Middle frontal gyrus (tissue), 1 donor: ENCODE measurements around the gene RBFOX2.
"Not testable (repeated sequence)": the region's sequence is repeated elsewhere in the genome, so short reads cannot be mapped to it uniquely, and the experiment has no call there.

Experiments
- DNase-seq: peaks from one replicate; pipeline ENCODE4 v3.0.0-alpha.2; 2015; ENCODE audit warnings: low spot score; ENCODE audit errors: extremely low spot score

Gene RBFOX2

DNA sequence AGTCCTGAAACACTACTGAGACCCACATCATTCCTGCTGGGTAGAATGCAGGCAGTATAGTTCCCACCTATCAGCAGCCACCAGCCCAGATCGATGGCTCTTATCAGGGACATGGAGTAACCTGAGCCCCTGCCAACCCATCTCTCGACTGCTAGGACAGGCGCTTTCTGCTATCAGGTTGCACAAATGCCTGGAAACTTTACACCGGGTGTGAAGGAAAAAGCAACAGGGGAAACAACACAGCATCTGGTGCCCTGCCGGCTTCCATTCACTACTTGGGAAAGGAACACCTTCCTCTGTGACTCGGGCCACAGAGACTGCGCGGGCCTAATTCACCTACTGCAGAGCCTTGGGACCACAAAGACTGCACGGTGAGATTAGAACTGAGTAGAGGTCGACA is 18.5 kb downstream of the RBFOX2 start:
- DNase-seq, result no peak

DNA sequence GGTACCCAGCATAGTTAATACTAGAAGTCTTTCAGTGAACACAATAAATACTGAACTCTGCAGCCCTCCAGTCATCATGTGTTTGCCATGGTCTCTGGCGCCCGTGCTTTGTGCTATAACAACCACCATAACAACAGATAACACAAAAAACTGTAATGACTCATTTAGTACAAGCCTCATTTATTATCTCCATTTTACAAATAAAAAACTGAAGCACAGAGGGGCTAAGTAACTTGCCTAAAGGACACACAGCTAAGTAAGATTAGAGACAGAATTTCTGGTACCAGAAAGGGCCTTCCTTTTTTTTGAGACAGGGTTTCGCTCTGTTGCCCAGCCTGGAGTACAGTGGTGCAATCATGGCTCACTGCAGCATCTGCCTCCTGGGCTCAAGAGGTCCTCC is 19.5 kb downstream of the RBFOX2 start:
- DNase-seq, result no peak

DNA sequence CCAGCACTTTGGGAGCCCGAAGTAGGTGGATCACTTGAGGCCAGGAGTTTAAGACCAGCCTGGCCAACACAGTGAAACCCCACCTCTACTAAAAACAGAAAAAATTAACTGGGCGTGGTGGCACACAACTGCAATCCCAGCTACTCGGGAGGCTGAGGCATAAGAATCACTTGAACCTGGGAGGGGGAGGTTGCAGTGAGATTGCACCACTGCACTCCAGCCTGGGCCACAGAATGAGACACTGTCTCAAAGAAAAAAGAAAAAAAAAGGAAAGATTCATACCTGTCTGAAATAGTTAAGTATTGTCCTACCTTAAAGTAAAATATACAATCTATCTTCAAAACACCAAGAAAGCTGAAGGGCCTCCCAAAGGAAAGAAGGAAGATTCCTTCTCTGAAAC is 20.1 kb downstream of the RBFOX2 start:
- DNase-seq, result no peak

DNA sequence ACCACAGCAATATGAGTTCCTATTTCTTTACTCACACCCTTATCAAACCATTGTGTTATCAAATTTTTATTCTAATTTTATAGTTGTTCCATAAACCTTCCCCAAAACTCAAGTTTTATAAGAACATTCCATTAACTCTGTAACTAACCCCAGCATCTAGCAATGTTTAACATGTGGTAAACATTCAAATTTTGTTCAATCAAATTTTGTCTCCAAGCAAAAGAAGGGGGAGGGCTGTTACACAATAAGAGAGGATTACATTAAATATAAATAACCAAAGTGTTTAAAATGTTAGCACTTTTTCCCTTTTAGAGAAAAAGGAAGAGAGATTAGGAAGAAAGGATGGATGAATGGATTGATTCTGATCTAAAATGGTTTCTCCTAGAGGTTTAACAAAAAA is 20.5 kb downstream of the RBFOX2 start:
- no peak for DNase-seq

DNA sequence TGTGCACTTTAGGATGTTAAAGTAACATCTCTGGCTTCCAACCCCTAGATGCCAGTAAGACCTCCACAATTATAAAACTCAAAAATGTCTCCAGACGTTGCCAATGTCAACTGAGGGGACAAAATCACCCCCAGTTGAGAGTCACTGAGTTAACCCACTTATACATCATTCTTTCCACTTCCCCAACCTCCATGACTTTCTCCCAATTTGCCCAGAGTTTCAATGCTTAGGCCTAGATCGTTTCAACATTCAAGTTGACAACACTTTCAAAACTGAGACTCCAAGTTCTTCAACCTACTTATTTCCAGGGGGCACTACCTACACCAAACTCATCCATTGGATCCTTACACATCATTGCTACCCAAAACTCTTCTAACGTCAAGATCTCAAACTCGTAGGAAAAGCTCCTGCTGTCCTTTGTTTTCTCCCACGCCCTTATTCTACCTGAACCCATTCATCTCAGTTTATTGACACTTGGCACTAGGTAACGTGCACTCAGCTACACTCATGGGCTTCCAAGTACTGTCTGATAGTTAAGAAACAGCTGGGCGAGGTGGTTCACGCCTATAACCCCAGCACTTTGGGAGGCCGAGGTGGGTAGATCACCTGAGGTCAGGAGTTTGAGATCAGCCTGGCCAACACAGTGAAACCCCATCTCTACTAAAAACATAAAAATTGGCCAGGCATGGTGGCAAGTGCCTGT is 24.5 kb downstream of the RBFOX2 start:
- DNase-seq, result no peak

DNA sequence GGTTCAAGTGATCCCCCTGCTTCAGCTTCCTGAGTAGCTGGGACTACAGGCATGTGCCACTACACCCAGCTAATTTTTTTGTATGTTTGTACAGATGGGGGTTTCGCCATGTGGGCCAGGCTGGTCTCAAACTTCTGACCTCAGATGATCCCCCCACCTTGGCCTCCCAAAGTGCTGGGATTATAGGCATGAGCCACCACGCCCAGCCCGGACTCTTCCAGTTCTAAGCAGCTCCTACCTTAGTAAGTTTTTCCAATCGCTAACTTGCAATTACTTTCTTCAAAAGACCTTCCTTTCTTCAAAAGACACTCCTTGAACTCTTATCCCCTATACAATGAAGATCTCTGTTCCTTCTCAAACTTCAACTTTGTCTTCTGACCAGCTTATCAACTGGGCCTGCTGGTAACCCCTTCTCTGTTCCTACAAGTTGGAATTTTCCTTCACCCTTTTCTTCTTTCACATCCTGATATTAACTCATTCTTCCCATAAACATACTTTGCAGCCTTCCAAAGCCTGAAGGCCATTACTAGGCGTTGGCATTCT is 25.8 kb downstream of the RBFOX2 start:
- no peak for DNase-seq

DNA sequence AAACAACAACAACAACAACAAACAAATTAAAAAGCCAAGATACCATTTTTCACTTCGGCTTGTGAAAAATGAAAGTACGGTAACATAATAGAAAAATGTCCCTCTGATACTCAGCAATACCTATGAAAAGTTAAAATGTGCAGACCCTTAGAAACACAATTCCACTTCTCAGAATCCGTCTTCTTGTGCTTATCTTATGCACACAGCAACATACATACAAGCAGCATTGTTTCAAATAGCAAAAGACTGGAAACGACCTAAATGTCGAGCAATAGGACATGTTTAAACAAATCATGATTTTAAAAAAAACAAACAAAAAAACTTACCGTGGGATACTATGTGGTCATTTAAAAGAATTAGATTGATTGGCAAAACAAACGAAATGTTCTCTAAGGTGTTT is 26.5 kb downstream of the RBFOX2 start:
- no peak for DNase-seq

DNA sequence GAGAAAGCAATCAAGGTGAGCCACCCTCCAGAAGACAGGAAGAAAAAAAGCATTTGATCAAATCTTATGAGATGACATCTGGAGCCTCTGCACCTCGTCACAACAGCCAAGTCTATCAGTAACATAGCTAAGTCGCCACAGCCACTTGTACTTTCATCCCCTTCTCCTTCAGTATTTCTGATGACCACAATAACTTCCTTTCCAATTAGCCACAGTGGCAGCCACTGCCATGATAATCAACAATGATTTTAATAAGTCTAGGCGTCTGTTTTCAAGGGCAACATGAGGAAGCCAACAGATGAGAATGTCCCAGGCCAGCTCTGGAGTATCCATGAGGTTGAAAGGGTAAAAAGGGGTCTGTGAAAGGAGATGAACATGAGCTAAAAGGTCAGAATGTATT is 29.9 kb downstream of the RBFOX2 start:
- no peak for DNase-seq

DNA sequence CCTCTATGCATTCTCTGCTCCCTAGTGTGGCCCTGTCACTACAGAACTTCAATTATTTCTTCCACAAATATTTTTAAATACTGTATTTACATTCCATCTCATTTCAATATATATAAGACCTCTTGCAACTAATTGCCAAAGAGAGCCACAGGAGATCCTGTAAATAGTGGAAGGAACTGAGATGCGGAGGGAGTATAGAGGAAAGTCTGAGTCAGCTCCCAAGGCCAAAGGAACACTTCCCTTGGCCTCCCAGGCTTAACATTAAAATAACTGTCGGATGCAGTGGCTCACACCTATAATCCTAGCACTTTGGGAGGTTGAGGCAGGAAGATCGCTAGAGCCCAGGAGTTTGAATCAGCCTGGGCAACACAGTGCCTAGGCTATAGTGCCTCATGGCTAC is 31.2 kb downstream of the RBFOX2 start:
- DNase-seq, result no peak

DNA sequence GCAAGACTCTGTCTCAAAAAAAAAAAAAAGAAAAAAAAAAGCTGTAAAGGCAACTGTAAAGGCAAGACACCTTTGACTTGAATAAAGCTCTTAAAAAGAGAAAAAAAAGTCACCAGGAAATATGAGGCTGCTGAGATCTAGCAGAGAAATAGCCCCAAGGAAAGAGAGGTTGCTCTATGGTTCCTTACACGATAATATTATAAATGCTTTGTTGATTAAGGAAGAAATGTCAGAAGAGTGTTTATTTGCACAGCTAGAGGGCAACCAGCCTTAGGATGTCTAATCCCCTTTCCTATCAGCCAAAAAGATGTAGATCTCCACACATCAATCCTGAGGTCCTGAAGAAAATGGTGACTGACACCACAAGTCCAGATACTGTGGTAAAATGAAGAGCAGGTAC is 32.0 kb downstream of the RBFOX2 start:
- DNase-seq, result no peak

DNA sequence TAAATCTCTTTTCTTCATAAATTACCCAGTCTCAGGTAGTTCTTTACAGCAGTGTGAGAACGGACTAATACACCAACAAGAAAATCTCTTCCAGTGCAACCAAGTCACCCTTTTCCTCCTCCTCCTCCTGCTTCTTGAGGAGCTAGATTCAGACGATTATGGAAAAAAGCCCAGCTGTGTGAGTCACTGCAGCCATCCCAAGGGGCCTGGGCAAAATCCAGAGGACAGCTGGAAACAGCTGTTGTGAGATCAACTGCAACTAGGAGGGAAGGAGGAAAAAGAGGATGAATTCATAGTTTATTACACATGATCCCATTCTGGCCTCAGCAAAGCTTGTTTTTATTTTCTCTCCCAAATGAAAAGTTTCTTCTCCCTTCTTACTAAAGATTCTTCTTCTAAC is 32.9 kb downstream of the RBFOX2 start:
- DNase-seq, result no peak

DNA sequence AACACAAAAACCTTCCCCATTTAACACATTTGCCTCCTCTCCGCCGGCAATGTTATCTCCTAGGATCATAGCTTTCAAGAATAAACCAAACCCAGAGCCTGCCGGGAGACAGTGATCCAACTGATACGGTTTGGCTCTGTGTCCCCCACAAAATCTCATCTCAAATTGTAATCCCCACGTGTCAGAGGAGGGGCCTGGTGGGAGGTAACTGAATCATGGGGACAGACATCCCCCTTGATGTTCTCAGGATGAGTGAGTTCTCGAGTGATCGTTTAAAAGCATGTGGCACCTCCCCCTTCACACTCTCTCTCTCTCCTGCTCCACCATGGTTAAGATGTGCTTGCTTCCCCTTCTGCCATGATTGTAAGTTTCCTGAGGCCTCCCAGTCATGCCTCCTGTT is 33.3 kb downstream of the RBFOX2 start:
- DNase-seq, result no peak

DNA sequence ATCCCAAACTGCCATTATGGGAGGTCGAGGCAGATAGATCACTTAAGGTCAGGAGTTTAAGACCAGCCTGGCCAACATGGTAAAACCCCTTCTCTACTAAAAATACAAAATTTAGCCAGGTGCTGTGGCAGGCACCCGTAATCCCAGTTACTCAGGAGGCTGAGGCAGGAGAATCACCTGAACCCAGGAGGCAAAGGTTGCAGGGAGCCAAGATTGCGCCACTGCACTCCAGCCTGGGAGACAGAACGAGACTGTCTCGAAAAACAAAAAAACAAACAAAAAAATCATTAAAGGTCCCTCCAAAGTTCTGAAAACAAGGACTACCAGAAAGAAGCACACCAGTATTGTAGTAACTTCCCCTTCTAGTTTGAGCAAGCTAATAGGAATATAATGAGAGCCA is 34.9 kb downstream of the RBFOX2 start:
- not testable (repeated sequence) for DNase-seq

DNA sequence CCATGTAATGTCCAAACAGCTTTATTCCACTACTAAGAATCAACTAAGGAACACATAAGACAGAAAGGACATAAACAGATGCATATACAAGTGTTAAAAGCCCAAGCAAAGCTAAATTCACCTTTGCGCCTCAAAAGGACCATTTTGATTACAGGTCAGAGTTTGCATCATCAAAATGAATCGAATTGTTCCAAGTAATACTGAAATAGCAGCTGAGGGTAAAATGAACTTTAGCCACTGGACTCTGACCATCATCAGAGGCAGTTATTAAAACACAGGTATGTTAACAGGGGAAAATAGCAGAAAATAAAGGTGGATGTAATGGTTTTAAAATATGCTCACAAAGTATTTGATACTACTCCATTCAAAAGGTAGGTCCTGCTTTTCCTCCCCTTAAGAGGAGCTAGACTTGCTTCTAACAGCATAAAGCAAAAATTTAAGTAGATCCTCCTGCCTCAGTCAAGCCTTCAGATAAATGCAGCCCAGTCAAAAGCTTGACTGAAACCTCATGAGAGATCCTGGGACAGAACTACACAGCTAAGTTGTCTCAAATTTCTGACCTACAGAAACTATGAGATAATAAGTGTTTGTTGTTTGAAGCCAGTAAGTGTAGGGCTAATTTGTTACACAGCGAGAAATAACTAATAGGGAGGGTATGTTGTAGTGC is 35.4 kb downstream of the RBFOX2 start:
- no peak for DNase-seq

DNA sequence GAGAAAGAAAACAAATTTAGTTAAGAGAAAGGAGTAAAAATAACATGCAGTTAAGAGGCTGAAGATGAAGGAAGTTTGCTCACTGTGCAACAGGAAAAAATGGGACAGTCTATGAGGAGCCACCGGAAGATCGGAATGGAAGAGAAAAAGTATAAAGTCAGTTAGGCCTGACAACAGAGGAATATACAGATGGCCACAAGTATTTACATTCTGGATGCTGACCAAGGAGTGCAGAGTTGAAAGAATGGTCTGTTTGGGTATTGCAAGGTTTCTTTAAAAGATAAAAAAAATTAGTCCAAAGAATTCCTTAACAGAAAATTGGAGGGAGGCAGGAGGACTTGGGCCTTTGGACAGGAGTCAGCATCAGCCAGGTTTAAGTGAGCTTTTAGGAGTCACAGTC is 37.5 kb downstream of the RBFOX2 start:
- DNase-seq, result no peak

DNA sequence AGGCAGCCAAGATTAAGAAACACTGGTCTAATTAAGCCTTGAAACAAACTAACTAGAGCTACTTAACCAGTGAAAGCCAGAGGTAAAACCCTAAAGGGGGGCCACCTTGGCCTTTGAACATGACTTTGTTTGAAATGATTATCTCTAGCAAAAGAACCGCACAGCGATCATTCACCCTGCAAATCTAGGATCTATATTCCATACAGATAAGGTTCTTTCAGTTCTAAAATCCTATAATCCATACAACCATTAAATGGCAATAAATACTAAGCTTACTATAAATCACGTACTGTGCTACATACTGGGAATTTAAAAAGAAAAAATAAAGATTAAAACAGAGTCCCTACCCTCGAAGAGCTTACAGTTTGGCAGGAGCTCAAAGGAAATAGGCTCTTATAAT is 40.6 kb downstream of the RBFOX2 start:
- DNase-seq, result no peak

DNA sequence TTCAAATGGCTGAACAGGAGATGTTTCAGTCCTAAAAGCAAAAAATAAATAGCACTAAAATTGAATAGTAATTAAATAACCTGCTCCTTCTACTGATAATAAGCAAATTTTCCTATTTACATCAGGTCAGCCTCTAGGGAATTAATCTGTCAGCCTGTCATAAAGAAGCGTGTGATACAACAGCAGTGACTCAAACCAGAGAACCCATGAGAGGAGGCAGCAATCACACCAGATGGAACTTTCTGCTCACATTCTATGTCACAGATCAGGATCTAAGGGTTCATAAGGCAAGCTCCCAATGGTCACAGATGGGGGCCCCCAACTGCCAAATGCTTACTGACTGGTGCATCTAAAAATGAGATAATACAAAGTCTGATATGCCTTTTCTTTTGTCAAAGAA is 41.1 kb downstream of the RBFOX2 start:
- no peak for DNase-seq

DNA sequence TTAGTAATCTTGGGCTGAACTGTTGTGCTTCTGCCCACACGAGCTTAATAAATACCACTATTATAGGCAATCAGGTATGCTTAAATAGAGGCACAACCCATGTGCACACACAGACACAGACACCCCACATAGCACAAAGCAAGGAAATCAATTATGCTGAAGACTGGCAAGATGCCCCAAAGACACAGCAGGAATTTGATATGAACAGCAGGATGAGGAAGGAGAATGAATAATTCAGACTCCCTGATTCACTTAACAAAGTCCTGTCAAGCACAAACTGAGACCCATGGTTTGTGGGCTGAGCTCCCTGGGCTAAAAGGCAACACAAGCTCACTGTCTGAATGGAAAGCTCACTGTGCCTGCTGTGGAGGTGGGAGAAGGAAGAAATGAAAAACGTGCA is 42.5 kb downstream of the RBFOX2 start:
- DNase-seq, result no peak

DNA sequence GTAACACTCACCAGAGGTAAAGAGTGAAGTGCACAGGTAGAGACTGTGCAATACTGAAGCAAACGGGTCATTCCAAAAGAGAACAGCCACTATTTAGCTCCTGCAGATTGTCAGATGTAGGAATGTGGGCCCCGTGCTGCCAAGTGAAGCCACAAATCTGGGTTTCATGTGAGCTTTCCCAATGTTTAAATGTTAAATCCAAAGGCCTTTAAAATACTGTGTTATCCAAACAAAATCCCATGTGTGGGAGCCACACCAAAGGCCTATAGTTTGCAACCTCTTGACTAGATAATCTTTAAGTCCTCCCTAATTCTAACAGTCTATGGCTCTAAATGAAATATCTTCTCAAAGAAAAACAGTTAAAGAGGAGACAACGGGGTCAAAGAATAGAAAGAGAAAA is 43.3 kb downstream of the RBFOX2 start:
- no peak for DNase-seq

DNA sequence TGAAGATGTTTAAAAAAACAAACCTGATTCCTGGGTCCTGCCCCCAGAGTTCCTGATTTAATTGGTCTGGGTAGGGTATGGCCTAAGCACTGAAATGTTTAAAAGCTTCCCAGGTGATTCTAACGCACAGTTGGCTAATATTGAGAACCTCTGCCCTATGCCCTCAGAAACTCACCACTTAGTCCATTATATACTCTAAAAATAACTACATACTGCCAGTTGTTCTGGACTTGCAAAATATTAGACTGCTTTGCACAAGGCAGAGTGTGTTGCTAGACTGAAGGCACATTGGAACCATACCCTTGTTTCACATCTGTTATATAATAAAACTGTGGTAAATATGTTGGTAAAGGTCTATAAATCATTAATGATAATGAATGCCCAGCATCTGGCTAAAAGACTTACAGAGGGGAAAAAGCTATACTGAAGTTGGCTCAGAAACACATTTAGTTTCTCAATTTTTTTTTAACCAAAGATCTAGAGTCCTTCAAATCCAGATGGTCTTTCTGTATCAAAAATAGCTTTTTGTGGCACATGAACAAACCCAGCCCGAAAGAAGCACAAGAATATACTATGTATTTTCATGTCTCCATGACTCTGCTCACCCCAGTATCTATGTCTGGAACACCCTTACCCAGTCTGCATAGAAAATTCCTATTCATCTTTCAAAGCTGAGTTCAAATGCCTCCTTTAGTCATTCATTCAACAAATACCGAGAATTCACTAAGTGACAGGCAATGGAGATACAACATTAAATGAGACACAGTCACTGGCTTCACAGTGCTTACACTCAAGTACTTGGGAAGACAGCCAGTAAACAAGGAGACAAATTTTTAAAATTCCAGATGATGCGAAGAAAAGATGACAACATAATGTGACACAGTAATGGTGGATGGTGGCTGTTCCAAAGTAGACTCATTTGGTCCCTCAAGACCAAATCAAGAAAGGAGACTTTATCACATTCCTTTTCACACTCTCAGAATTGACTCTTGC is 44.1 kb downstream of the RBFOX2 start:
- no peak for DNase-seq

DNA sequence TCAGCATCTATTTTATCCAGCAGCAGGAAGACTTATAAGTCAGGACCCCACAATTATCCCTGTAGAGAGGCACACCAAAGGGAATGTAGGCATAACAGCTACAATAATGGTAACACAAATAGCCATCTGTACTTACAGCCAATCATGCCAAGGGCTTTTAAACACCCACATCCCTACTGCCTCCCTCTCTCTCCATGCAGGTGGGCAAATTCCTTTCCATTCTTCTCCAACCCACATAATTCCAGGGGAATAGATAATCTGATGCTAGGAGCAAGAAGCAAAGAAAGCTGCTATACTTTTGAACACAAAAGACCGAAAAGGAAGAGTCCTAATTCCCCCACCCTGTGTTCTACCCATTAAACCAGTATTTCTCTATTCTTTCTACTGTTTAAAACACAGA is 46.7 kb downstream of the RBFOX2 start:
- no peak for DNase-seq

DNA sequence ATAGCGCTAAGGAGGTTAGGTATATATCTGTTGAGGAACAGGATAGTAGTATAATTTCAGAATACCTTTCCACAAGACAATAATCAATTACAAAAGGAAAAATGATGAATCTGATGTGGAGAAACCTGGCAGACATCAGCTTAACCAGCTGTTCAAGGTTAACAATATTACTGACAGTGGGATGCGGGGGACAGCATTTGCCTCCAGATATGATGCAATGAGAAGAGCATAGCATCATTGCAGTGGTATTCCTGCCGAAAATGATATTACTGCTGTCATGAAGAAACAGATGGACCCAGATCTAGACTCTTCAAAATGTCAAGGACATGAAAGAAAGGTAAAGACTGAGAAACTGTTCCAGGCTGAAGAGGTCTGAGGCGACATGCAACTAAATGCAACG is 49.7 kb downstream of the RBFOX2 start:
- no peak for DNase-seq
